ENCODE data around the gene PDZD2.

GRCh38 chr5:32044434-32044833 is 405.5 kb downstream of the PDZD2 start:
- TF ChIP-seq POLR2A (IDR thresholded peaks at IDR 0.05; ENCODE audit: borderline replicate concordance, extremely low read depth, insufficient read depth, insufficient read length) (no peak), RAD21 (IDR thresholded peaks at IDR 0.05; ENCODE audit: low read depth) (no peak), EZH2 (IDR thresholded peaks at IDR 0.05) (no peak), CTCF (IDR thresholded peaks at IDR 0.05 in 2 of 3, conservative IDR thresholded peaks at IDR 0.05 in 1 of 3; ENCODE audit: borderline replicate concordance in 1 of 3, insufficient read depth in 1 of 3, low read depth in 2 of 3, low read length in 2 of 3) (no peak), FOSL1 (IDR thresholded peaks at IDR 0.05; ENCODE audit: low read depth) (no peak), POLR2AphosphoS5 (IDR thresholded peaks at IDR 0.05; ENCODE audit: low read depth, low read length) (no peak)
